HG02588 (cell line): Measurements from ENCODE around the gene WNT7A.

Experiments
- ATAC-seq: cut with Tn5 transposase; IDR thresholded peaks from one replicate; pipeline ENCODE4 v1.9.1; 2021; ENCODE audit warnings: mild to moderate bottlenecking, moderate library complexity; ENCODE audit not compliant: unreplicated experiment

The WNT7A gene

GRCh38 chr3:13849018-13849417 lies 30.9 kb downstream of the WNT7A start:
- no peak for ATAC-seq

GRCh38 chr3:13846716-13847570 lies 32.9 kb downstream of the WNT7A start:
- no peak for ATAC-seq

DNA sequence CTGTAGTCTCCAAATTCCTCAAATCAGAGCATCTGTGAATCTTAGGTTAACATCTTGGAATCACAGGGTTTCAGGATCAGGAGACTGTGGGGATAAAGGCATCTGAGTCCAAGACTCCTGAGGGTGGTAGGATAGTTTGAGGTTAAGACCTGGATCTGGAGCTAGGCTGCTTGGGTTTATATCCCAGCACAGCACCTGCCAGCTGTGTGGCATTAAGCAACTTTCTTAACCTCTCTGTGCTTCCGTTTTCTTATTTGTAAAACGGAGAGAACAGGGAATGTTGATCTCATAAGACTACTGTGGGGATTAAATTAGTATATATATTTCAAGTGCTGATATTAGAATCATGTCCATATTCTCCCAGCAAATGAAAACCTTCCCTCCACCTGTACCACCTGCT lies 33.6 kb downstream of the WNT7A start:
- ATAC-seq, result no peak

DNA sequence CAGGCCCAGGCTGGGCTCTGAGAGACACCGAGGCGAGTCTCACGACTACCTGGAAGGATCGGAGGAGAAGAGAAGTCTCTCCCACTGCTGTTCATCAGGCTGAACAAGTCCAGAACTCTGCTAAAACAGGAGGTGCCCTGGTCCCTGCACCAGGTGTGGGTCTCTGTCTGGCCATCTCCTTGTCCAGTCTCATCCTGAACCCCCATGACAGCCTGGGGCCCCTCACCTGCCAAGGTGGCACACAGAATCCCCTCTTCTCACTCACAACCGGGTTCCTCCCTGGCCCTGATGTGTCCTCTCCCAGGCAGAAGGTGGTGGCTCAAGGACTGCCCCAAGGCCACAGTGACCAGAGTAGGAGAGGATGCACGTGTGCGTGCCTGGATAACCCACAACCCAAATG lies 34.1 kb downstream of the WNT7A start:
- ATAC-seq, result no peak

DNA sequence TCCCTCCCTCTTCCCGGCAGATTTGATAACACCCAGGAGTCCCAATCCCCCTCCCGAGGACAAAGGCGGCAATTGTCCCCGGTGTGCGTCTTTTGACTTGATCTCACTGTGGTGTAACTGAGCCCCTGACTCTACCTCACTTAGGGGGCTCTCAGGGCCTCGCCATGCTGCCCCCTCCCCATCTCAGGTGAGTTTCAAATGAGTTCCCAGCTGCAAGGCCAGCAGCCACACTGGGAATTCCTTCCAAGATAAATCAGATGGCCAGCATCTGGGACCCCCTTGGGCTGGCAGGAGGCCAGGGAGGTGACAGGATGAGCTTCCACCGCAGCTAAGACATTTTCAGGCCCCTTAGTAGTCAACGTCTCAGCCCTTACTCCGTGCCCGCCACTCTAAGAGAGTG lies 35.0 kb downstream of the WNT7A start:
- no peak for ATAC-seq

- ATAC-seq, result no peak
Observed at GRCh38 chr3:13844286-13844685, 35.6 kb downstream of the WNT7A start.

GRCh38 chr3:13843351-13843750 lies 36.5 kb downstream of the WNT7A start:
- ATAC-seq, result no peak

- ATAC-seq, result no peak
Observed at GRCh38 chr3:13842226-13842625, 37.6 kb downstream of the WNT7A start.

- no peak for ATAC-seq
Observed at GRCh38 chr3:13841826-13842225, 38.0 kb downstream of the WNT7A start.

DNA sequence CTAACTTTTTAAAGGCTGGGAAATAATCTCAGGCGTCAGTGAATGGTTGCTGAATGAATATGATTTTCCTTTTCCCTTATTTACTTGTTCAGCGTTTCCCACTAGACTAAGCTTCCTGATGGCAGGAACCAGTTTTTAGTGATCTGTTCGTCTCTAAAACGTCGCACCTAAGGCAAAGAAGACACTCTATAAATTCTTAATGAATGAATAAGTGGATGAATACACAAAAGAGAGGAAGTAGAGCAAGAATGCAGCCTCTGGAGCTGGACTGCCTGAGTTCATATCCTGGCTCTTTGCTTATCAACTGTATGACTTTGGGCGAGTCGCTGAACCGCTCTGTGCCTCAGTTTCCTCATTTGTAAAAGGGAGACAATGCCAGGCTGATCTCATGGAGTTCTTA lies 38.7 kb downstream of the WNT7A start:
- no peak for ATAC-seq

GRCh38 chr3:13840456-13840855 lies 39.4 kb downstream of the WNT7A start:
- ATAC-seq, result no peak

GRCh38 chr3:13839726-13840340 lies 40.0 kb downstream of the WNT7A start:
- no peak for ATAC-seq

DNA sequence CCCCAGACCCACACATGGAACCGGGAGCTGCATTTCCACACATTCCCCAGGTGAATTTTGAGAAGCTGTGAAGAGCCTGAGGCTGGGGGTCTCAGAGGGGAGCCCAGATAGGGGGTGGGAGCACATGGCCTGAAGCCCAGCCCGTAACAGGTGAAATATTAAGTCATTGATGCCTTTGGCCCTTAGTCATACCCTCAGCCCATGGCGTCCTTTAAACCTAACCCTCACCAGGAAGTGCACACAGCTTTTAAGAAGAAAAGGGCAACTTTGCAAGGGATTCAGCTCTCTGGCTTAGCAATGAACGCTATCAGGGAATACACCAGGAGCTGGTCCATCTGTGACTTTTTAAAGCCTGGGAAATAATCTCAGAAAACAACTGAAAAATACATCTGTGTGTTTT lies 40.6 kb downstream of the WNT7A start:
- no peak for ATAC-seq

DNA sequence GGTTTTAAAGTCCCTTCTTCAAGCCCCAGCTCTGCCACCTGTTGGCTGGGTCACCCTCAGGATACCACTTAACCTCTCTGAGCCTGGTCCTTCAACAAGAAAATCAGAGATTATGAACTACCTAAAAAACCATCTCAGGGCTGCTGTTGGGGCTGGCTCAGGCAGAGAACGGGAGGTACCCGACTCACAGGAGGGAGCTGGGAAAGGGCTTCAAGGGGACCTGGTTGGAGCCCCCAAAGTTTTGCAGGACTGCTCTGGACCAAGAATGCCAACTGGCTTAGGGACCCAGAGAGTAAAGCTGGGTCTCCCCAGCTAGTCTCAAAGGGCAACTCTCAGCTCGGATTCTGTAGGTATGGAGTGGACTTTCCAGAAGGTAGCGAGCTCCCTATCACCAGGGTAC lies 41.5 kb downstream of the WNT7A start:
- ATAC-seq, result no peak

GRCh38 chr3:13837751-13838150 lies 42.1 kb downstream of the WNT7A start:
- no peak for ATAC-seq

- no peak for ATAC-seq
Observed at GRCh38 chr3:13836658-13837587, 42.9 kb downstream of the WNT7A start.

GRCh38 chr3:13835246-13835645 lies 44.6 kb downstream of the WNT7A start:
- ATAC-seq, result no peak

DNA sequence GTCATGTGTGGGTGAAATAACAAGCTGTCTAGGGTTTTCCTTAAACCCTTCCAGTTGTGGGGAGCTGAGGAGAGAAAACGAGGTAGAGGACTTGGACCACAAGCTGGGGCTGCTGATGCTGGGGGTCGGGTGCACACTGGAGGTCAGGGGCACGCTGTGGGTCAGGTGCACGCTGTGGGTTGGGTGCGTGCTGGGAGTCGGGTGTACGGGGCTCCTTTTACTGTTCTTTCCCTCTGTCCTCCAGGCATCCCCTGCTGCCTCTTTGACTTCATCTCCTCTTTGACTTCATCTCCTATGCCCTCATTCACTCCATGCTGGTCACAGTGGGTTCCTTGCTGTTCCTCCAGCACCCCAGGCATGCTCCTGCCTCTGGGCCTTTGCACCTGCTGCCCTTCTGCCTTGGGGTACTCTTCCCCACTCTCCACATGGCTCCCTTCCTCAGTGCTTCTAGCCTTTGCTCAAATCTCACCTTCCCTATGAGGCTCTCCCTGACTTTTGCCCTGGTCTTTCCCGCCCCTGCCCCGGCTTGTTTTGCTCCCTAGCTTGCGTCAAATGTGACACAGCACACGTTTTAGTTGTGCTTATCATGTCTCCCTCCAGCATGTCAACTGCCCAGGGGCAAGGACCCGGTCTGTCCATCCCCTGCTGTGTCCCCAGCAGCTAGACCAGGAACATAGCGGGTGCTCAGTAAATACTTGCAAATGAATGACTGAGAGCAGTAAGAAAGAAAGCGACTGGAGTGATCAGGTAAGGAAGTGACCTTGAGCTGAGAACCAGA lies 45.4 kb downstream of the WNT7A start:
- ATAC-seq, result no peak

GRCh38 chr3:13833506-13834257 lies 46.2 kb downstream of the WNT7A start:
- no peak for ATAC-seq

DNA sequence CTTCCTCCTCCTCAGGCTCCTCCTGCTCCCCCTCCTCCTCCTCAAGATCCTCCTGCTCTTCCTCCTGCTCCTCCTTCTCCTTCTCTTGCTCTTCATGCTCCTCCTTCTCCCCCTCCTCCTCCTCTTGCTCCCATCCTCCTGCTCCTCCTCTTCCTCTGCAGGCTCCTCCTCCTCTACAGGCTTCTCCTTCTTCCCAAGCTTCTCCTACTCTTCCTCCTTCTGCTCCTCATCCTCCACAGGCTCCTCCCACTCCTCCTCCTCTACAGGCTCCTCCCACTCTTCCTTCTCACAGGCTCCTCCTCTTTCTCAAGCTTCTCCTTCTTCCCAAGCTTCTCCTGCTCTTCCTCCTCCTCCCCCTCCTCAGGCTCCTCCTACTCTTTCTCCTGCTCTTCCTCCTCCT lies 47.7 kb downstream of the WNT7A start:
- no peak for ATAC-seq
